Thyroid gland (tissue), 4 donors: ENCODE data around the gene TFF3.

ENCODE experiments used
- POLR2A ChIP-seq, 2 donors: fragments of 450-650 bp; IDR thresholded peaks; one replicate each; pipeline ENCODE4 v1.6.1; 2017; ENCODE audit warnings: antibody characterized with exemption in 2 of 2, mild to moderate bottlenecking in 2 of 2, moderate library complexity in 1 of 2
- TF ChIP-seq, protein P1 (sequence below), 6 experiments: fragments of 200-600 bp in 3 of 6; fragments of 450-650 bp in 3 of 6; sonication (generic) in 3 of 6; IDR thresholded peaks; one replicate each; pipeline ENCODE4 v1.5.1; 2016 to 2019; ENCODE audit warnings: antibody characterized with exemption in 6 of 6, mild to moderate bottlenecking in 2 of 6, inconsistent platforms in 1 of 6, moderate library complexity in 1 of 6

DNA sequence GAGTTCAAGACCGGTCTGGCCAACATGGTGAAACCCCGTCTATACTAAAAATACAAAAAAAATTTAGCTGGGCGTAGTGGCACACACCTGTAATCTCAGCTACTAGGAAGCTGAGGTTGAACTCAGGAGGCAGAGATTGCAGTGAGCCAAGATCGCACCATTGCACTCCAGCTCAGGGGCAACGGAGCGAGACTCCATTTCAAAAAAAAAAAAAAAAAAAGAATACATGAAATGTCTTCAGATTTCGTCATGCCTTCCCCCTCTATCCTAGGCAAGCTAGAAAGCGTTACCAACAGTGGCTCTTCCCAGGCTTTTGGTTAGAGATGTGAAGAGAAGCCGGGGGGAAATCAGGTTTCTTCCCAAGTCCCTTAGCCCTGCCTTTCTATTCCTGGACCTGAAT, 47.5 kb upstream of the TFF3 start:
- TF ChIP-seq, protein P1, sequence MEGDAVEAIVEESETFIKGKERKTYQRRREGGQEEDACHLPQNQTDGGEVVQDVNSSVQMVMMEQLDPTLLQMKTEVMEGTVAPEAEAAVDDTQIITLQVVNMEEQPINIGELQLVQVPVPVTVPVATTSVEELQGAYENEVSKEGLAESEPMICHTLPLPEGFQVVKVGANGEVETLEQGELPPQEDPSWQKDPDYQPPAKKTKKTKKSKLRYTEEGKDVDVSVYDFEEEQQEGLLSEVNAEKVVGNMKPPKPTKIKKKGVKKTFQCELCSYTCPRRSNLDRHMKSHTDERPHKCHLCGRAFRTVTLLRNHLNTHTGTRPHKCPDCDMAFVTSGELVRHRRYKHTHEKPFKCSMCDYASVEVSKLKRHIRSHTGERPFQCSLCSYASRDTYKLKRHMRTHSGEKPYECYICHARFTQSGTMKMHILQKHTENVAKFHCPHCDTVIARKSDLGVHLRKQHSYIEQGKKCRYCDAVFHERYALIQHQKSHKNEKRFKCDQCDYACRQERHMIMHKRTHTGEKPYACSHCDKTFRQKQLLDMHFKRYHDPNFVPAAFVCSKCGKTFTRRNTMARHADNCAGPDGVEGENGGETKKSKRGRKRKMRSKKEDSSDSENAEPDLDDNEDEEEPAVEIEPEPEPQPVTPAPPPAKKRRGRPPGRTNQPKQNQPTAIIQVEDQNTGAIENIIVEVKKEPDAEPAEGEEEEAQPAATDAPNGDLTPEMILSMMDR (IDR thresholded peaks at IDR 0.05) = no peak
- no peak for TF ChIP-seq POLR2A (IDR thresholded peaks at IDR 0.05)
